Stimulated activated CD8-positive, alpha-beta memory T cell treated with anti-CD3 and anti-CD28 coated beads, Interleukin-15, amount 100 ng/mL, for 1 hour (primary cell): ENCODE measurements around the gene KIAA0753.
"Not testable (repeated sequence)": the region's sequence is repeated elsewhere in the genome, so short reads cannot be mapped to it uniquely, and the experiment has no call there.

Experiments used
- DNase-seq: peaks from one replicate; pipeline ENCODE4 v3.0.0-alpha.2; 2020; ENCODE audit warnings: low read depth

The KIAA0753 gene

GRCh38 chr17:6596941-6597340 is 43.6 kb downstream of the KIAA0753 start:
- DNase-seq, result no peak

- DNase-seq, result no peak
Observed at GRCh38 chr17:6596511-6596910, 44.0 kb downstream of the KIAA0753 start.

GRCh38 chr17:6596081-6596480 is 44.4 kb downstream of the KIAA0753 start:
- no peak for DNase-seq

- not testable (repeated sequence) for DNase-seq
Observed at GRCh38 chr17:6593371-6593770, 47.1 kb downstream of the KIAA0753 start.

- DNase-seq, result no peak
Observed at GRCh38 chr17:6592173-6592572, 48.3 kb downstream of the KIAA0753 start.

GRCh38 chr17:6591599-6592158 is 48.8 kb downstream of the KIAA0753 start:
- DNase-seq, result no peak

GRCh38 chr17:6589266-6589946 is 51.1 kb downstream of the KIAA0753 start:
- no peak for DNase-seq

- no peak for DNase-seq
Observed at GRCh38 chr17:6588165-6588564, 52.3 kb downstream of the KIAA0753 start.

- no peak for DNase-seq
Observed at GRCh38 chr17:6587310-6587709, 53.2 kb downstream of the KIAA0753 start.

GRCh38 chr17:6583411-6583810 is 57.1 kb downstream of the KIAA0753 start:
- DNase-seq, result no peak

GRCh38 chr17:6580625-6581024 is 59.9 kb downstream of the KIAA0753 start:
- no peak for DNase-seq

GRCh38 chr17:6578491-6578890 is 62.0 kb downstream of the KIAA0753 start:
- no peak for DNase-seq

GRCh38 chr17:6577686-6578263 is 62.7 kb downstream of the KIAA0753 start:
- no peak for DNase-seq

GRCh38 chr17:6576038-6576785 is 64.3 kb downstream of the KIAA0753 start:
- DNase-seq, result no peak

- DNase-seq, result no peak
Observed at GRCh38 chr17:6575596-6575988, 64.9 kb downstream of the KIAA0753 start.

- DNase-seq, result no peak
Observed at GRCh38 chr17:6574687-6575595, 65.6 kb downstream of the KIAA0753 start.

- DNase-seq, result no peak
Observed at GRCh38 chr17:6573982-6574686, 66.4 kb downstream of the KIAA0753 start.

- DNase-seq, result not testable (repeated sequence)
Observed at GRCh38 chr17:6573495-6573894, 67.0 kb downstream of the KIAA0753 start.

- DNase-seq, result no peak
Observed at GRCh38 chr17:6572972-6573370, 67.5 kb downstream of the KIAA0753 start.

GRCh38 chr17:6571452-6571781 is 69.1 kb downstream of the KIAA0753 start:
- no peak for DNase-seq

GRCh38 chr17:6570731-6571451 is 69.6 kb downstream of the KIAA0753 start:
- no peak for DNase-seq
